Left lung (tissue), 10 donors: ENCODE results near the gene C6orf15. TPM values are rescaled to one million over a fixed set of nuclear protein-coding genes. Genes with fewer than 3 reads are reported as not detected.

Experiments used
- ATAC-seq: fragments of 200-7000 bp; cut with Tn5 transposase; one replicate; pipeline ENCODE4 v1.9.1; 2020; ENCODE audit warnings: moderate library complexity
- DNase-seq, 4 donors: peaks; one replicate each; pipeline ENCODE4 v3.0.0-alpha.2; 2013 to 2020
- H3K27ac ChIP-seq, 2 donors: fragments of 200-600 bp; sonication (generic) in 1 of 2; one replicate each; pipeline versions ENCODE4 v1.5.0 to v1.8.0; 2020 to 2021
- H3K27me3 ChIP-seq, 2 donors: fragments of 200-600 bp; sonication (generic) in 1 of 2; one replicate each; pipeline versions ENCODE4 v1.5.0 to v1.8.0; 2020 to 2021
- H3K36me3 ChIP-seq, 2 donors: fragments of 200-600 bp; sonication (generic) in 1 of 2; one replicate each; pipeline versions ENCODE4 v1.5.0 to v1.8.0; 2020 to 2021
- H3K4me1 ChIP-seq, 2 donors: fragments of 200-600 bp; one replicate each; pipeline ENCODE4 v1.8.0; 2021
- H3K4me3 ChIP-seq, 2 donors: fragments of 200-600 bp; sonication (generic) in 1 of 2; one replicate each; pipeline versions ENCODE4 v1.5.0 to v1.8.0; 2020 to 2021; ENCODE audit warnings: mild to moderate bottlenecking in 1 of 2
- H3K9me3 ChIP-seq, 2 donors: fragments of 200-600 bp; sonication (generic) in 1 of 2; one replicate each; pipeline versions ENCODE4 v1.5.0 to v1.8.0; 2020 to 2021
- intact Hi-C, 2 donors: fragments of 100-400 bp; cut with DNase I; formaldehyde crosslinking; loops; one replicate each; pipeline versions ENCODE4 v1.11.2 to v1.14.2; 2022
- polyA plus RNA-seq, 6 donors: library from polyadenylated mRNA; unstranded; fragments of 120-200 nt; gene quantifications; one replicate each; pipeline ENCODE4 v1.2.1, GENCODE V29; 2013; ENCODE audit not compliant: insufficient read length in 6 of 6
- total RNA-seq, 2 donors: library from RNA; stranded (reverse); fragmentation: NEBNext Ultra II Directional; extraction: Animal tissue kit (Norgen Biotek cat#: 25700); gene quantifications; one replicate each; pipeline ENCODE4 v1.2.1, GENCODE V29; 2021
- TF ChIP-seq, protein P1 (sequence below), 2 donors: fragments of 200-600 bp; sonication (generic) in 1 of 2; IDR thresholded peaks; one replicate each; pipeline versions ENCODE4 v1.5.0 to v1.8.0; 2021; ENCODE audit warnings: antibody characterized with exemption in 2 of 2
- donor health status: DM: no; HTN: yes; CAD: no.
- donor health status: DM: no; HTN: no; CAD: no.

C6orf15 gene
- total and polyA plus RNA-seq, 8 donors, result not detected

DNA sequence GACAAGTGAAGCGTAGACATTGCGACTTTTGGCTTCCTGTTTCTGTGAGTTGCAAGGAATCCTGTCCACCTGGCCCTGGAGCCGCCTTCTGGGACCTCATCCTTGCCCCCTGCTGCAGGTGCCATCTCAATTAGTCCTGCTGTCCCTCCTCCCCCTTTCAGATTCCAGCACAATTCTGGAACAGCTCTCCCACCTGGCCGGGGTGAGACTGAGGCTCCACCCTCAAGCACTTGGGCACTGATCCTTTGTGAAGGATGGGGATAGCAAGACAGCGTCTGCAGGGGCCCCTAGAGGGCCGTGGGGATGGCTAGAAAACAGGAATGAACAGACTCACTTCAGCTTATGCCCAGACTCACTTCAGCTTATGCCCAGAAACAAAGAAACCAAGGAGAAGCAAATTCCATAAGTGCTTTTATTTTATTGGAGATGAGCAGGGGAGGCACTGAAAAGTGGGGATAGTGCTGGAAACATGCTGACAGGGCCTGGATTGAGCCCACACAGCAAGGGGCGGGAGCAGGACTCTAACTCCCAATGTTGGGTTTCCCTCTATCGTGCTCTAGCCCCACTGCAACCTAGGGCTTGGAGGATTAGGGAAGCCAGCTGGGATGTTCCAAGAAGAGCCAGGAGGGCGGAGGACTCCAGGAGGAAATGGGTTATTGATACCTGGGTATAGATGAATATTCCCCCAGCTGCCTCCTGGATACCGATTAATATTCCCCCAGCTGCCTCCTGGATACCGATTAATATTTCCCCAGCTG, 1.4 kb downstream of the C6orf15 start:
- ATAC-seq, result no peak
- TF ChIP-seq, protein P1, sequence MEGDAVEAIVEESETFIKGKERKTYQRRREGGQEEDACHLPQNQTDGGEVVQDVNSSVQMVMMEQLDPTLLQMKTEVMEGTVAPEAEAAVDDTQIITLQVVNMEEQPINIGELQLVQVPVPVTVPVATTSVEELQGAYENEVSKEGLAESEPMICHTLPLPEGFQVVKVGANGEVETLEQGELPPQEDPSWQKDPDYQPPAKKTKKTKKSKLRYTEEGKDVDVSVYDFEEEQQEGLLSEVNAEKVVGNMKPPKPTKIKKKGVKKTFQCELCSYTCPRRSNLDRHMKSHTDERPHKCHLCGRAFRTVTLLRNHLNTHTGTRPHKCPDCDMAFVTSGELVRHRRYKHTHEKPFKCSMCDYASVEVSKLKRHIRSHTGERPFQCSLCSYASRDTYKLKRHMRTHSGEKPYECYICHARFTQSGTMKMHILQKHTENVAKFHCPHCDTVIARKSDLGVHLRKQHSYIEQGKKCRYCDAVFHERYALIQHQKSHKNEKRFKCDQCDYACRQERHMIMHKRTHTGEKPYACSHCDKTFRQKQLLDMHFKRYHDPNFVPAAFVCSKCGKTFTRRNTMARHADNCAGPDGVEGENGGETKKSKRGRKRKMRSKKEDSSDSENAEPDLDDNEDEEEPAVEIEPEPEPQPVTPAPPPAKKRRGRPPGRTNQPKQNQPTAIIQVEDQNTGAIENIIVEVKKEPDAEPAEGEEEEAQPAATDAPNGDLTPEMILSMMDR (IDR thresholded peaks at IDR 0.05), result no peak
- intact Hi-C loops, result no loop called here
- no peaks in the 10 kb centered on the region for H3K36me3 ChIP-seq
- peaks cover 0 to 3% of the 10 kb centered on the region in 2 donors for H3K27me3 ChIP-seq
- peaks cover 11 to 22% of the 10 kb centered on the region in 2 donors for H3K4me1 ChIP-seq
- DNase-seq, result no peak
- H3K9me3 ChIP-seq, result no peaks in the 10 kb centered on the region
- no peak overlapping the region for H3K27ac ChIP-seq
- no peak overlapping the region for H3K4me3 ChIP-seq

DNA sequence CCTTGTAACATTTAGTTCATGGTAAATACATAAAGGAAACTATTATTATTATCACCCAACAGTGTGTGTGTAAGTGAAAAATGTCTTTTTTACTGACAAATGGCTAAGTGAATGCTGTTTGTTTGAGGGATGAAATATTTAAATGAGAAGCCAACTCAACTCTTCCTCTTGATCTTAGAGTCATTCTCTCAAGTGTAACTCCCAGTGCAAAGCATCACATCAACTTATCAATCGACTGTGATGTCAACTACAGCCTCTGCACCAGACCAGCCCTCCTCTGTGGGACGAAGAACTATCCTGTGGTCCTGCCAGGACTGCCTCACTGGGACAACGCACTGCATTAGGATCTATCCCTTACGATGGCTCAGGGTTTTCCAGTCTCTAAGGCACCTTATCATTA, 5.3 kb downstream of the C6orf15 start:
- no peak overlapping the region for H3K27ac ChIP-seq
- DNase-seq, result no peak
- no peaks in the 10 kb centered on the region for H3K36me3 ChIP-seq
- ATAC-seq, result no peak
- no peak overlapping the region for H3K4me3 ChIP-seq
- intact Hi-C loops, result no loop called here
- H3K4me1 ChIP-seq, result no peaks in the 10 kb centered on the region
- TF ChIP-seq, protein P1 (IDR thresholded peaks at IDR 0.05), result no peak
- no peaks in the 10 kb centered on the region for H3K9me3 ChIP-seq
- peaks cover 0 to 3% of the 10 kb centered on the region in 2 donors for H3K27me3 ChIP-seq

DNA sequence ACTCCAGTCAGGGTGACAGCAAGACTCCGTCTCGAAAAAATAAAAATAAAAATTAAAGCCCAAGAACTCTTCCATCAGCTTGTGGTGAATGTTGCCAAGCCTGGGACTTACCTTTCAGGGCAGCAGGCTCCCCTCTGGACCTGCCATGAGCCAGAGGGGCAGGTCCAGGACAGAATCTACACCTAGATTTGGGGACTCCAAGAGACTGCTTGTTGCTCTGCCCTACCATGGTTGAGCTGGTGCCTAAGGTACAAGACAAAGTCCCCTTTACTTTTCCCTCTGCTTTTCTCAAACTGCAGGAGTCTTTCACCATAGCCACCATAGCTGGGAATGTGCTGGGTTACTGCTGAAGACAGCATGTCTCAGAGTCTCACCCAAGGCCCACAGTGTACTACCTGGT, 9.2 kb downstream of the C6orf15 start:
- TF ChIP-seq, protein P1 (IDR thresholded peaks at IDR 0.05), result no peak
- H3K9me3 ChIP-seq, result no peaks in the 10 kb centered on the region
- no peaks in the 10 kb centered on the region for H3K36me3 ChIP-seq
- H3K27me3 ChIP-seq, result no peaks in the 10 kb centered on the region
- no peak overlapping the region for H3K4me3 ChIP-seq
- H3K4me1 ChIP-seq, result no peaks in the 10 kb centered on the region
- intact Hi-C loops, result no loop called here
- DNase-seq, result no peak
- no peak for ATAC-seq
- no peak overlapping the region for H3K27ac ChIP-seq

DNA sequence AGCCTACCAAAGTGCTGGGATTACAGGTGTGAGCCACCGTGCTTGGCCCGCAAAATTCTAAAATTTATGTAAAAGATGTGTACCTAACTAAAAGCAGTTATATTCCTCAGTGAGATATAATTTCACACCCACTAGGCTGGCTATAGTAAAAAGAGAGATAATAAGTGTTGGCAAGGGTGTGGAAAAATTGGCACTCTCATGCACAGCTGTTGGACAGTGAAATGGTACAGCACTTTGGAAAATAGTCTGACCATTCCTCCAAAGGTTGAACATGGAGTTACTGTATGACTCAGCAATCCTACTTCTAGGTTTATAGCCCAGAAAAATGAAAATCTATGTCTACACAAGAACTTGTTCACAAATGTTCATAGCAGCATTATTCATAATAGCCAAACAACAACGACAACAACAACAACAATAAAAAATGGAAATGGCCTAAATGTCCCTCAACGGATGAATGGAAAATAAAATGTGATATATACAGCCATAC, 13.9 kb downstream of the C6orf15 start:
- intact Hi-C loops, result no loop called here
- Histone ChIP-seq H3K27me3 (no peaks in the 10 kb centered on the region), H3K4me1 (peaks cover 0 to 14% of the 10 kb centered on the region in 2 donors), H3K27ac (no peak overlapping the region), H3K9me3 (no peaks in the 10 kb centered on the region), H3K36me3 (no peaks in the 10 kb centered on the region), H3K4me3 (no peak overlapping the region)
- no peak for ATAC-seq
- no peak for DNase-seq
- TF ChIP-seq, protein P1 (IDR thresholded peaks at IDR 0.05), result no peak

DNA sequence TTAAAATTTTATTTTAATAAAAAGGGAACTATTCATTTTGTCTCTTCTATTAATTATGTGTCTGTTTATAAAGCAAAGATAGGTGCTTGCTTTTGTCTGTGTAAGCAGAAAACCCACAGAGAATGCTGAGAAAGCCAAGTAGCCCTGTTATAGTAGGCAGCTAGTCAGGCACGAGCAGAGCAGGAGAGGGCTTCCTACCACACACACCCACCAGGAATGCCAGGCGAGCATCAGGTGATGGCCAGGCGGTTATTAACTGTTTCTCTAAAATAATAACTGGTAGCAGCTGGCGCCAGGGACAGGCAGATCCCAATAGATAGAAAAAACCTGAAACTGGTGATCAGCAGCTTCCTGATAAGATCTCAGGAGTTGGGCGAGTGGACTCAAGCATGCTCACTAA, 15.7 kb downstream of the C6orf15 start:
- ATAC-seq (no peak), DNase-seq (no peak)
- peaks cover 0 to 14% of the 10 kb centered on the region in 2 donors for H3K4me1 ChIP-seq
- H3K27me3 ChIP-seq, result no peaks in the 10 kb centered on the region
- TF ChIP-seq, protein P1 (IDR thresholded peaks at IDR 0.05), result no peak
- no peak overlapping the region for H3K4me3 ChIP-seq
- H3K36me3 ChIP-seq, result no peaks in the 10 kb centered on the region
- H3K27ac ChIP-seq, result no peak overlapping the region
- H3K9me3 ChIP-seq, result no peaks in the 10 kb centered on the region
- intact Hi-C loops, result no loop called here
